ENCODE results near the gene ZNF335.
"Not testable (repeated sequence)": the region's sequence is repeated elsewhere in the genome, so short reads cannot be mapped to it uniquely, and the experiment has no call there.

- TF ChIP-seq CTCF (IDR thresholded peaks at IDR 0.05; ENCODE audit: borderline replicate concordance, extremely low read depth, low read length, poor library complexity, severe bottlenecking); EZH2 (IDR thresholded peaks at IDR 0.05; ENCODE audit: borderline replicate concordance, low read depth, low read length, severe bottlenecking): not testable (repeated sequence)
Observed at GRCh38 chr20:45988830-45989229, 16.8 kb upstream of the ZNF335 start.

Data from DND-41 (cell line).